GDM1 (cell line): Measurements from ENCODE around the gene FOS.
"Not testable (repeated sequence)": the region's sequence is repeated elsewhere in the genome, so short reads cannot be mapped to it uniquely, and the experiment has no call there.

Experiments used
- DNase-seq: peaks from one replicate; lab custom pipeline; 2025; lab: John Stamatoyannopoulos, UW

The FOS gene

GRCh38 chr14:75294649-75295033 lies 16.0 kb downstream of the FOS start:
- no peak for DNase-seq

- DNase-seq, result no peak
These were observed 16.4 kb downstream of the FOS start for GRCh38 chr14:75295061-75295461.

- DNase-seq, result peak; percentile 59
These were observed 17.1 kb downstream of the FOS start for GRCh38 chr14:75295491-75296345.

- DNase-seq, result no peak
These were observed 18.9 kb downstream of the FOS start for GRCh38 chr14:75297411-75298040.

- no peak for DNase-seq
These were observed 19.7 kb downstream of the FOS start for GRCh38 chr14:75298187-75298965.

- no peak for DNase-seq
These were observed 20.4 kb downstream of the FOS start for GRCh38 chr14:75299059-75299458.

- DNase-seq, result no peak
These were observed 20.9 kb downstream of the FOS start for GRCh38 chr14:75299576-75299975.

GRCh38 chr14:75301666-75302325 lies 23.2 kb downstream of the FOS start:
- peak; percentile 69 for DNase-seq

GRCh38 chr14:75303381-75303789 lies 24.8 kb downstream of the FOS start:
- no peak for DNase-seq

- not testable (repeated sequence) for DNase-seq
These were observed 27.8 kb downstream of the FOS start for GRCh38 chr14:75306410-75306809.

GRCh38 chr14:75306927-75307699 lies 28.5 kb downstream of the FOS start:
- peak; percentile 54 for DNase-seq

GRCh38 chr14:75307700-75308379 lies 29.2 kb downstream of the FOS start:
- peak; percentile 70 for DNase-seq

GRCh38 chr14:75308991-75309390 lies 30.4 kb downstream of the FOS start:
- DNase-seq, result not testable (repeated sequence)

- not testable (repeated sequence) for DNase-seq
These were observed 30.9 kb downstream of the FOS start for GRCh38 chr14:75309561-75309960.

GRCh38 chr14:75310295-75311111 lies 31.9 kb downstream of the FOS start:
- no peak for DNase-seq

- DNase-seq, result no peak
These were observed 32.7 kb downstream of the FOS start for GRCh38 chr14:75311356-75311755.

- DNase-seq, result no peak
These were observed 33.7 kb downstream of the FOS start for GRCh38 chr14:75312341-75312740.

GRCh38 chr14:75313294-75313693 lies 34.7 kb downstream of the FOS start:
- no peak for DNase-seq

- no peak for DNase-seq
These were observed 36.5 kb downstream of the FOS start for GRCh38 chr14:75315144-75315543.

- DNase-seq, result no peak
These were observed 38.5 kb downstream of the FOS start for GRCh38 chr14:75317148-75317547.
